ENCODE measurements around the gene DPH7.
"Not testable (repeated sequence)": the region's sequence is repeated elsewhere in the genome, so short reads cannot be mapped to it uniquely, and the experiment has no call there.

Gene DPH7

DNA sequence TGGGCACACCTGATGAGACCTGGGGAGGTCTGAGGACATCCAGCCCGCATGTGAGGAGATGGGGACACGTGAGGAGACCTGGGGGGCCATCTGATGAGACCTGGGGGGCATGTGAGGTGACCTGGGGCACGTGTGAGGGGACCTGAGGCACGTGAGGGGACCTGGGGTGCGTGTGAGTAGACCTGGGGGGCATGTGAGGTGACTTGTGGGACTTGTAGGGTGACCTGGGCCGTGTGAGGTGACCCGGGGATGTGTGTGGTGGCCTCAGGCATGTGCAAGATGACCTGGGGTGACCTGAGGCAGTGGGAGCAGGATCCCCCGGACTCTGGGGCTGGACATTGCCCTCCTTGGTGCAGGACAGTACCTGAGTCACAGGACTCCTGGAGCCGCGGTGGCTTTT, 59.2 kb downstream of the DPH7 start:
- DNase-seq (ENCODE audit: low read depth in 2 of 2) = no peak

DNA sequence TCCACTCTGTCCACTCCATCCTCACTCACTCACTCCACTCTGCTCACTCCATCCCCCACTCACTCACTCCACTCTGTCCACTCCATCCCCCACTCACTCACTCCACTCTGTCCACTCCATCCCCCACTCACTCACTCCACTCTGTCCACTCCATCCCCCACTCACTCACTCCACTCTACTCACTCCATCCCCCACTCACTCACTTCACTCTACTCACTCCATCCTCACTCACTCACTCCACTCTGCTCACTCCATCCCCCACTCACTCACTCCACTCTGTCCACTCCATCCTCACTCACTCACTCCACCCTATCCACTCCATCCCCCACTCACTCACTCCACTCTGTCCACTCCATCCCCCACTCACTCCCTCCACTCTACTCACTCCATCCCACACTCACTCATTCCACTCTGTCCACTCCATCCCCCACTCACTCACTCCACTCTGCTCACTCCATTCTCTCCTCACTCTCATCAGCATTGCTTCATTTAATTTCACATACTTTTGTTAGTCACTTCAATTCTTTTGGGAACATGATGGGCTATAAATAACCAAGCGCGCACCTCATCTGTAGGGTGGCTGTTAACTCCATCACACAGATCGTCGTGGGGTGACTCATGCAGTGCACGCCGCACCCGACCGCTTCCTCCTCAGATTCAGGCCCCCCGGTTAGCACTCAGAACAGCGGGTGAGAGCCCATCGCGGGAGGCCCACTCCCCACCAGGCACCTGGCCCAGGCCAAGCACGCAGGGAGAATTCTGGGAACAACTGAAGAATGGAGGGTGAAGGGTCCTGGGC, 59.9 kb downstream of the DPH7 start:
- DNase-seq (ENCODE audit: low read depth in 2 of 2) = peak in 1 of 2 experiments; percentile 2

DNA sequence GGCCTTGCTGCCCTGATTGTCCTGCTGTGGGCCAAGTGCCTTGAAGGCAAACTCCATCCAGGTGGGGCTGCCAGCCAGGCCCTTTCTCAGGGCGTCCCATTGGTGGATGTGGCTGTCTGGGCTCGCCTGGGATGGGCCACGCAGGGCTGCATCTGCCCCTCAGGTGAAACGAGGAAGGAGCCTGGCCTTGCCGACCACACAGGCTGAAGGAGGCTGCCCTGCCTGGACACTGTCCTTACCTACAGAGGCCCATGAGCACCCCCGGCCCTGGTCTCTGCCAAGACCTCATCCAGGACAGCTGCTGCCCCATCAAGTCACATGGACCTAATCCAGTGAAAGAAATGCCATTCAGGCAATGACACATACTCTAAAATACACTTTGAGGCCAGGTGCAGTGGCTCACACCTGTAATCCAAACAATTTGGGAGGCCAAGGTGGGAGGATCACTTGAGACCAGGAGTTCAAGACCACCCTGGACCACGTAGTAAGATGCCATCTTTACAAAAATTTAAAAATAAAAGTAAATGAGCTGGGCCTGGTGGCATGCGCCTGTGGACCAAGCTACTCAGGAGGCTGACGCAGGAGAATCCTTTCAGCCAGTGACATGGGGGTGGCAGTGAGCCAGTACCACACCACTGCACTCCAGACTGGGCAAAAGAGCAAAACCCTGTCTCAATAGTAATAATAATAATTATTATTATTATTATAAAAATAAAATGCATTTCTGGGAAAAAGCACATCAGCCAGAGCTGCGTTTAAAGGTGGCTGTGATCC, 62.4 kb downstream of the DPH7 start:
- DNase-seq (ENCODE audit: low read depth in 2 of 2) = no peak

DNA sequence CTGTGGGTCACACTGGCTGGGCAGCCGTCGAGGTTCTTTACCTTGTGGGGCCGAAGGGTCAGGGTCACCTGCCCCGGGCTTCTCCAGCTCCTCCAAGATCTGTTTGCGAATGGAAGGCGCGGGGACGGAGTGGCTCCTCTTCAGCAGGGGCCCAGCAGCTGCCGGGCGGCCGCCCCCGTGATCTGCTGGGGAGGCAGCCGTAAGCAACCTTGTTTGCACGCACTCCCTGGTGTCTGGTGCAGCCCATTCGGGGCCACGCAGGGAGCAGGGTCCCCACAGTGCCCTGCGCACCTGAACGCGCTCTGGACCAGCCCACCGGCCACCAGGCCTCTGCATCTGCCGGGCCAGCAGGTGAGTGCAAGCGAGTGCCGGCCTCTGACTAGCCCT, 63.4 kb downstream of the DPH7 start:
- no peak for DNase-seq (ENCODE audit: low read depth in 2 of 2)

DNA sequence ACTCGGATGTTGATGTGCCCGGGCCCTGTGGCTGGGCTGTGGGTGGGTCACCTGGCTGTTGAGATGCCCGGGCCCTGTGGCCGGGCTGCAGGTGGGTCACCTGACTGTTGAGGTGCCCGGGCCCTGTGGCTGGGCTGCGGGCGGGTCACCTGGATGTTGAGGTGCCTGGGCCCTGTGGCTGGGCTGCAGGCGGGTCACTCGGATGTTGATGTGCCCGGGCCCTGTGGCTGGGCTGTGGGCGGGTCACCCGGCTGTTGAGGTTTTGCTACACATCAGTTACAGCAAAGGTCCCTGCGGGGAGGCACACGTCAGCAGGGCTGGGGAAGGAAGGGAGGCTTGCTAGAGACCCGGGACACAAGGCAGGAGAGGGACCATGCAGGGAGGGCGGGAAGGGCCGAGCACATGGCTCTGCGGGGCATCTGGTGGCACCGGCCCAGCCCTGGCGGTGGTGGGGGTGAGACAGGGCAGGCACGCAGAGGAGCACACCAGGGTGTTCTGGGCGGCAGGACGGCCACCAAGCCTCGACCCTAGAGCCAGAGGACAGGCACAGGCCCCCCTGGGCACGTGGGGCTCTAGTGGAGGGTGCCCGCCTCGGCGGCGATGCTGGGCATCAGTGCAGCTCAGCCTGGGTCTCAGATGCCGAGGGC, 63.9 kb downstream of the DPH7 start:
- no peak for DNase-seq (ENCODE audit: low read depth in 2 of 2)

DNA sequence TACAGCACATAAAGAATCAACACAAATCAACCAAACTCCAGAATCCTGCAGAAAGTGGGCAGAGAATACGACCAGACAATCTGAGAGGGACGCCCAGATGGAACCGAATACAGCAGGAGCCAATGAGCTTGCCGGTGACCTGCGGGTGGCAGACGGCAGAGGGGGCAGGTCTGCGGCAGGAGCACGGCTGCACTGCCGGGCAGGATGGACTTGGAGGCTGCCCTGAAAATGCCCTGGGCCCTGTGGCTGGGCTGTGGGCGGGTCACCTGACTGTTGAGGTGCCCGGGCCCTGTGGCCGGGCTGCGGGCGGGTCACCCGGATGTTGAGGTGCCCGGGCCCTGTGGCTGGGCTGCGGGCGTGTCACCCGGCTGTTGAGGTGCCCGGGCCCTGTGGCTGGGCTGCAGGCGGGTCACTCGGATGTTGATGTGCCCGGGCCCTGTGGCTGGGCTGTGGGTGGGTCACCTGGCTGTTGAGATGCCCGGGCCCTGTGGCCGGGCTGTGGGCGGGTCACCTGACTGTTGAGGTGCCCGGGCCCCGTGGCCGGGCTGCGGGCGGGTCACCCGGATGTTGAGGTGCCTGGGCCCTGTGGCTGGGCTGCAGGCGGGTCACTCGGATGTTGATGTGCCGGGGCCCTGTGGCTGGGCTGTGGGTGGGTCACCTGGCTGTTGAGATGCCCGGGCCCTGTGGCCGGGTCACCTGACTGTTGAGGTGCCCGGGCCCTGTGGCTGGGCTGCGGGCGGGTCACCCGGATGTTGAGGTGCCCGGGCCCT, 64.7 kb downstream of the DPH7 start:
- not testable (repeated sequence) for DNase-seq (ENCODE audit: low read depth in 2 of 2)

DNA sequence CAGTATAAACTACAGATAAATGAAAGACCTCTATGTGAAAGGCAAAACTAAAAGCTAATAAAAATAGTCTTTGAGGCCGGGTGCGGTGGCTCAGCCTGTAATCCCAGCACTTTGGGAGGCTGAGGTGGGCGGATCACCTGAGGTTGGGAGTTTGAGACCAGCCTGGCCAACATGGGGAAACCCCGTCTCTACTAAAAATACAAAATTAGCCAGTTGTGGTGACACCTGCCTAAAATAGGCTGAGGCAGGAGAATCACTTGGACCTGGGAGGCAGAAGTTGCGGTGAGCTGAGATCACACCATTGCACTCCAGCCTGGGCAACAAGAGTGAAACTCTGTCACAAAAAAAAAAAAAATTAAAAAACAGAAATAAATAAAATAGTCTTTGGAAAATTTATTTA, 65.6 kb downstream of the DPH7 start:
- not testable (repeated sequence) for DNase-seq (ENCODE audit: low read depth in 2 of 2)

DNA sequence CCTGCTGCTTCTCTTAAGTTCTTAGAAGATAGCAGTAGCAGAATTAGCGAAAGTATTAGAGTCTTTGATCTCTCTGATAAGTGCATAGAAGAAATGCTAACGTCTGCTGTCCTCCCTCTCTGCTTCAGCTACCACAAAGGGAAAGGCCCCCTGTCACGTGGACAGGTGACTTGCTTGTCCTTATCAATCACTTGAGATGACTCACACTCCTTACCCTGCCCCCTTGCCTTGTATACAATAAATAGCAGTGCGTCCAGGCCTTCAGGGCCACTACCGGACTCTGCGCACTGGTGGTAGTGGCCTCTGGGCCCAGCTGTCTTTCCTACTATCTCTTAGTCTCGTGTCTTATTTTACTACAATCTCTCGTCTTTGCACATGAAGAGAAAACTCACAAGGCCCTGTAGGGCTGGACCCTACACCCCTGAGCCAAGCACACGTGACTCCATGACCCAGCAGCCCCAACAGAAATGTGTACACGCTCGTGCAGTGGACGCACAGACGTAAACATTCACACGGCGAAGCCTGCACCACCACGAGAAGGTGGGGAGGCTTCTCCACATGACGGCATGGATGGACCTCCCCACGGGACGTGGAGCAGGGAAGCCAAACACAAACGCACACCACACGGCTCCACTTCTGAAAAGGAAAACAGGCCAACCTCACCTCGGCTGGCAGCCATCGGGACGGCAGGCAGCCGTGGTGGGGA, 66.8 kb downstream of the DPH7 start:
- no peak for DNase-seq (ENCODE audit: low read depth in 2 of 2)

DNA sequence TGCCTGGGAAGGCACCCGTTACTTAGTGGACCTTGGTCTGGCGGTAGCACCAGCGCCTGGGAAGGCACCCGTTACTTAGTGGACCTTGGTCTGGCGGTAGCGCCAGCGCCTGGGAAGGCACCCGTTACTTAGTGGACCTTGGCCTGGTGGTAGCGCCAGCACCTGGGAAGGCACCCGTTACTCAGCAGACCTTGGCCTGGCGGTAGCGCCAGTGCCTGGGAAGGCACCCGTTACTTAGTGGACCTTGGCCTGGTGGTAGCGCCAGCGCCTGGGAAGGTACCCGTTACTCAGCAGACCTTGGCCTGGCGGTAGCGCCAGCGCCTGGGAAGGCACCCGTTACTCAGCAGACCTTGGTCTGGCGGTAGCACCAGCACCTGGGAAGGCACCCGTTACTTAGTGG, 67.6 kb downstream of the DPH7 start:
- DNase-seq (ENCODE audit: low read depth in 2 of 2) = not testable (repeated sequence)

DNA sequence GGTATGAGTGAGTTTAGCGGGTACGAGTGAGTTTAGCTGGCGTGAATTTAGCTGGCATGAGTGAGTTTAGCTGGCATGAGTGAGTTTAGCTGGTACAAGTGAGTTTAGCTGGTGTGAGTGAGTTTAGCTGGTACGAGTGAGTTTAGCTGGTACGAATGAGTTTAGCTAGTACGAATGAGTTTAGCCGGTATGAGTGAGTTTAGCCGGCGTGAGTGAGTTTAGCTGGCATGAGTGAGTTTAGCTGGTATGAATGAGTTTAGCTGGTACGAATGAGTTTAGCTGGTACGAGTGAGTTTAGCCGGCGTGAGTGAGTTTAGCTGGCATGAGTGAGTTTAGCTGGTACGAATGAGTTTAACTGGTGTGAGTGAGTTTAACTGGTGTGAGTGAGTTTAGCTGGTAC, 69.5 kb downstream of the DPH7 start:
- no peak for DNase-seq (ENCODE audit: low read depth in 2 of 2)

DNA sequence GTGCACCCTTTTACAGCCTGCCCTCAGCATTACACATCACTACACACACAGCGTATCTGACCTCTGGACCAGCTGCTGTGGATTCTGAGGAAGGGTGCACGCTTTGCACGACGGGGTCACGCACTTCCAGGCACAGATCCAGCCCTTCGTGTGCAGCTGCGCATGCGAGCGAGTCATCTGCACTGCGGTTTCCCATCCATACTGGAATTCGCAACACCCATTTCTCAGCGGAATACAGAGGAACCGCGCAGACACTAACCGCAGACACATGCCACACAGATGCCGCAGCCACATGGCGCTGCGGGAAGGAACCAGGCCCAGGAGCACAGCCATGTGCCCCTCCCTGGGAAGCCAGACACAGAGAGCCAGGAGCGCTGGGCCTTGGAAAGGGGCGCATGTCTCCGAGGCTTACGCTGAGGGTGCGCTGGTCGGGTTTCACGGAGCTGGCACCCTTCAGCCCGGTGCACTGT, 72.0 kb downstream of the DPH7 start:
- DNase-seq (ENCODE audit: low read depth in 2 of 2) = peak; percentile 60 to 61

DNA sequence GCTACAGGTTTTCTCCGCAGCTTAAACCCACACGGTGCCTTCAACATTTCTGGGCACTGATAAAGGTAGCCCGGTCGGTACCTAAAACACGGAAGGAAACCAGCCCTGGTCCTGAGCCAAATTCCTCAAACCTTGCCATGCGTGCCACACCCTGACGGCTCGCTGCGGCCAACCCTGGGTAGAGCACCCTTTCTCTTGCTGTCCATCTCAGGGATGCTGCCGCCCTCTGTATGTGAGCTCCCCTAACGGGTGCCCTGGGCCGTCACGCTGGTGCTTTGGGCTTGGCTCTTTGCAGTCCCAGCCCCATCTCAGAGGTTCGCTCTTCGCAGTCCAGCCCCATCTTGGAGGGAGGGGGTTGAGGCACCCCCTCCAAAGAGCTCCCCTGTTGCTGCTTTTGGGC, 72.5 kb downstream of the DPH7 start:
- DNase-seq (ENCODE audit: low read depth in 2 of 2) = no peak

DNA sequence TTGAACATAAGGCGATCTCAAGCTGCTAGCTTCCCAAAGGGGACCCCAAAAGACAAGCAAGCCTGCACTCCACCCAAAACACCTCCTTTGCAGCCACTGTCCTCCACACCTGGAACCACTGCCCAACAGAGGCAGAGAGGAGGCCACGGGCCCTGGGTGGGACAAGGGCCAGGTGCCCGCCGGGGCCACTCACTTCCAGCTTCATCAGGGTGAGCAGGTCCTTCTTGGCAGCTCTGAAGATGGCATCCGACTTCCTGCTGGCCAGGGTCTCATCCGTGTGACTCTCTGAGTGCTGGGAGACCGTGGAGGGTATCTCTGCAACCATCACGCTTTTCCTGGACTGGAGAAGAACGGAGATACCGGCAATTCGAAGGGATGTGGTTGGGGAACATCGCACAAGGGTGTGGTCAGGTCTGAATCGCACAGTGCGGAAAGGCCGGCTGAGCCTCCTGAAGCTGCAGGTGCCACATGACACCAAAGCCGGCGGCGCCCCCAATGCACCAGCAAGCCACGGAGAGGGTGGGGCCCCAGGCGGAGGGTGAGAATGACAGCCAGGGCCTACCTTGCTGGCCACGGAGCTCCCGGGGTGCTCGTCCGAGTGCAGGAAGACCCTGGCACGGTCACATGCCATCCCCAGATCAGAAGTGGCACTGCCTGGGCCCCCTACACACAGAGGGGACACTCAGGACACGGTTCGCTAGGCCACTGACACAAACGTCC, 73.1 kb downstream of the DPH7 start:
- DNase-seq (ENCODE audit: low read depth in 2 of 2) = no peak

Measured in fibroblast of skin of left biceps (primary cell).